IPS-15b (cell line): ENCODE data around the gene GLIS1.

Experiments used
- H3K27me3 ChIP-seq: one replicate; pipeline ENCODE4 v1.6.1; 2013; ENCODE audit warnings: low read length; ENCODE audit not compliant: control insufficient read depth, insufficient read depth
- H3K36me3 ChIP-seq: one replicate; pipeline ENCODE4 v1.6.1; 2013; ENCODE audit warnings: low read length; ENCODE audit not compliant: control insufficient read depth, insufficient read depth
- H3K4me1 ChIP-seq: one replicate; pipeline ENCODE4 v1.6.1; 2013; ENCODE audit warnings: mild to moderate bottlenecking, low read length; ENCODE audit not compliant: control insufficient read depth, insufficient read depth
- H3K4me3 ChIP-seq: one replicate; pipeline ENCODE4 v1.5.1; 2013; ENCODE audit warnings: low read depth, low read length
- H3K9ac ChIP-seq: one replicate; pipeline ENCODE4 v1.6.1; 2013; ENCODE audit warnings: low read depth, mild to moderate bottlenecking, low read length
- H3K9me3 ChIP-seq: one replicate; pipeline ENCODE4 v1.6.1; 2013; ENCODE audit warnings: mild to moderate bottlenecking, low read length; ENCODE audit not compliant: control insufficient read depth, insufficient read depth

Gene GLIS1

GRCh38 chr1:53643881-53644390, 95.0 kb downstream of the GLIS1 start:
- H3K27me3 ChIP-seq = no peaks in the 10 kb centered on the region
- H3K9ac ChIP-seq = peak overlapping the region; percentile 8

GRCh38 chr1:53643041-53643880, 95.7 kb downstream of the GLIS1 start:
- H3K9me3 ChIP-seq = no peaks in the 10 kb centered on the region
- no peaks in the 10 kb centered on the region for H3K27me3 ChIP-seq
- no peaks in the 10 kb centered on the region for H3K4me1 ChIP-seq
- H3K4me3 ChIP-seq = no peak overlapping the region
- peak overlapping the region; percentile 8 for H3K9ac ChIP-seq
- no peaks in the 10 kb centered on the region for H3K36me3 ChIP-seq

More at GRCh38 chr1:53643881-53644390, 95.0 kb downstream of the GLIS1 start:
- no peak overlapping the region for H3K4me3 ChIP-seq
- no peaks in the 10 kb centered on the region for H3K9me3 ChIP-seq
- H3K4me1 ChIP-seq = no peaks in the 10 kb centered on the region
- H3K36me3 ChIP-seq = no peaks in the 10 kb centered on the region

GRCh38 chr1:53642607-53643006, 96.4 kb downstream of the GLIS1 start:
- Histone ChIP-seq H3K36me3 (no peaks in the 10 kb centered on the region), H3K9me3 (no peaks in the 10 kb centered on the region), H3K4me1 (no peaks in the 10 kb centered on the region), H3K27me3 (no peaks in the 10 kb centered on the region), H3K4me3 (no peak overlapping the region), H3K9ac (no peak overlapping the region)

GRCh38 chr1:53642215-53642555, 96.8 kb downstream of the GLIS1 start:
- Histone ChIP-seq H3K36me3 (no peaks in the 10 kb centered on the region), H3K4me3 (no peak overlapping the region), H3K27me3 (no peaks in the 10 kb centered on the region), H3K9me3 (no peaks in the 10 kb centered on the region), H3K4me1 (no peaks in the 10 kb centered on the region), H3K9ac (no peak overlapping the region)

GRCh38 chr1:53641481-53642214, 97.3 kb downstream of the GLIS1 start:
- Histone ChIP-seq H3K4me1 (no peaks in the 10 kb centered on the region), H3K27me3 (no peaks in the 10 kb centered on the region), H3K36me3 (no peaks in the 10 kb centered on the region), H3K9me3 (no peaks in the 10 kb centered on the region), H3K4me3 (no peak overlapping the region), H3K9ac (no peak overlapping the region)

GRCh38 chr1:53640701-53641075, 98.3 kb downstream of the GLIS1 start:
- H3K4me1 ChIP-seq = no peaks in the 10 kb centered on the region
- no peak overlapping the region for H3K9ac ChIP-seq
- no peaks in the 10 kb centered on the region for H3K36me3 ChIP-seq
- H3K9me3 ChIP-seq = no peaks in the 10 kb centered on the region
- H3K27me3 ChIP-seq = no peaks in the 10 kb centered on the region
- no peak overlapping the region for H3K4me3 ChIP-seq

- Histone ChIP-seq H3K4me3 (no peak overlapping the region), H3K27me3 (no peaks in the 10 kb centered on the region), H3K9ac (no peak overlapping the region), H3K9me3 (no peaks in the 10 kb centered on the region), H3K36me3 (no peaks in the 10 kb centered on the region), H3K4me1 (no peaks in the 10 kb centered on the region)
These were observed 98.8 kb downstream of the GLIS1 start for GRCh38 chr1:53639996-53640700.

GRCh38 chr1:53639251-53639763, 99.7 kb downstream of the GLIS1 start:
- H3K4me3 ChIP-seq = no peak overlapping the region
- no peaks in the 10 kb centered on the region for H3K27me3 ChIP-seq
- no peak overlapping the region for H3K9ac ChIP-seq
- H3K9me3 ChIP-seq = no peaks in the 10 kb centered on the region
- no peaks in the 10 kb centered on the region for H3K36me3 ChIP-seq
- H3K4me1 ChIP-seq = no peaks in the 10 kb centered on the region

GRCh38 chr1:53638360-53639035, 100.5 kb downstream of the GLIS1 start:
- Histone ChIP-seq H3K27me3 (no peaks in the 10 kb centered on the region), H3K4me3 (no peak overlapping the region), H3K9me3 (no peaks in the 10 kb centered on the region), H3K4me1 (no peaks in the 10 kb centered on the region), H3K9ac (no peak overlapping the region), H3K36me3 (no peaks in the 10 kb centered on the region)

GRCh38 chr1:53637511-53638359, 101.2 kb downstream of the GLIS1 start:
- no peak overlapping the region for H3K9ac ChIP-seq
- H3K27me3 ChIP-seq = no peaks in the 10 kb centered on the region
- H3K9me3 ChIP-seq = no peaks in the 10 kb centered on the region
- H3K4me3 ChIP-seq = no peak overlapping the region
- no peaks in the 10 kb centered on the region for H3K4me1 ChIP-seq
- no peaks in the 10 kb centered on the region for H3K36me3 ChIP-seq
